Mucosa of rectum (tissue), 2 donors: ENCODE measurements around the gene OR52N5.

Experiments
- H3K27ac ChIP-seq, 2 donors: one replicate each; pipeline ENCODE4 v1.7.0; 2013; ENCODE audit warnings: inconsistent platforms in 2 of 2, low read depth in 2 of 2, low read length in 2 of 2
- H3K27me3 ChIP-seq, 2 donors: one replicate each; pipeline ENCODE4 v1.7.0; 2013; ENCODE audit warnings: low read length in 2 of 2; ENCODE audit not compliant: control insufficient read depth in 2 of 2, insufficient read depth in 2 of 2
- H3K36me3 ChIP-seq, 2 donors: one replicate each; pipeline ENCODE4 v1.7.0; 2013; ENCODE audit warnings: low read length in 2 of 2; ENCODE audit not compliant: control insufficient read depth in 2 of 2, insufficient read depth in 2 of 2
- H3K4me1 ChIP-seq, 2 donors: one replicate each; pipeline ENCODE4 v1.7.0; 2013; ENCODE audit warnings: low read length in 2 of 2, mild to moderate bottlenecking in 1 of 2; ENCODE audit not compliant: control insufficient read depth in 2 of 2, insufficient read depth in 2 of 2
- H3K4me3 ChIP-seq, 2 donors: one replicate each; pipeline ENCODE4 v1.7.0; 2013; ENCODE audit warnings: low read length in 2 of 2
- H3K9ac ChIP-seq, 2 donors: one replicate each; pipeline ENCODE4 v1.7.0; 2013; ENCODE audit warnings: low read length in 2 of 2, low read depth in 1 of 2, mild to moderate bottlenecking in 1 of 2
- H3K9me3 ChIP-seq, 2 donors: one replicate each; pipeline ENCODE4 v1.7.0; 2013; ENCODE audit warnings: low read length in 2 of 2; ENCODE audit not compliant: control insufficient read depth in 2 of 2
- donor health status: healthy.
- donor health status: Normal muscosa, but diverticular disease.

Gene OR52N5

DNA sequence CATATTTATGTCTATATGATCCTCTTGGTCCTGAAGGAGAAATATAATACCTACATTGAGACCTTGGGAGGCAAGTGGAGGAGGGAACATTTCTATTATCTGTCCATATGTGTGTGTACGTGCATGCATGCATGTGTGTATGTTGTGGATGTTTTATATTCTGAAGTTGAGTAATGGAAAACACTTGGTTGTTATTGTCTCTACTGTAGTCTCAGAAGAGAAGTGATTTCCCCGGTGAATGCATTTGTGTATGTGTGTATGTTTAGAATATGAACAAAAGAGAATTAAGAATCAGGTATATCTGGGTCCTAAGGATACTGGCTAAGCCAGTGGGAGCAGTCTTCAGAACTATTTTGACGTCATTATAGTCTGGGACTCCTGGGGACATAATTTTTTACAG is 8.0 kb upstream of the OR52N5 start, which contains the start of gene OR52N1:
Gene OR52N1 (minus strand): TSS at position 101 of the 400 bp plus-strand sequence. CDS start 2,449 bp downstream, outside the sequence.
- Histone ChIP-seq H3K36me3 (no peaks in the 10 kb centered on the region), H3K9ac (no peak within 1 kb of the TSS)

DNA sequence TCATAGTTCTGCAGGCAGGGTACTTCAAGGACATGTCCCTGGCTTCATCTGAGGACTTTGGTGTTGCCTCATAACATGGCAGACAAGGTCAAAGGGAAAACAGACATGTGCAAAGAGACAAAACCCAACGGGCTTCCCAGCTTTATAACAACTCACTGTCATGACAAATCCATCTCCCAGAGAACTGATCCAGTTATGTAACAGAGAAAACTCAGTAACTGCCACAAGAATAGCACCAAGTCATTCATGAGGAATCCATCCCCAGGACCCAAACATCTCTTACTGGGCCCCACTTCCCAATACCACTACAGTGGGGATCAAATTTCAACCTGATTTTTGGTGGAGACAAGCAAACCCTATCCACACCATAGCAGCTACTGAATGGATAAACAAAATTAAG is 16.1 kb downstream of the OR52N5 start:
- H3K27me3 ChIP-seq: no peaks in the 10 kb centered on the region
- H3K9me3 ChIP-seq: no peaks in the 10 kb centered on the region
- H3K36me3 ChIP-seq: no peaks in the 10 kb centered on the region
- H3K9ac ChIP-seq: no peak overlapping the region
- no peak overlapping the region for H3K4me3 ChIP-seq
- no peaks in the 10 kb centered on the region for H3K4me1 ChIP-seq
- no peak overlapping the region for H3K27ac ChIP-seq

More for the DNA sequence above, 8.0 kb upstream of the OR52N5 start, which contains the start of gene OR52N1:
- Histone ChIP-seq H3K4me1 (no peaks in the 10 kb centered on the region), H3K27ac (no peak within 1 kb of the TSS), H3K4me3 (no peak within 1 kb of the TSS), H3K9me3 (no peaks in the 10 kb centered on the region), H3K27me3 (no peaks in the 10 kb centered on the region)

DNA sequence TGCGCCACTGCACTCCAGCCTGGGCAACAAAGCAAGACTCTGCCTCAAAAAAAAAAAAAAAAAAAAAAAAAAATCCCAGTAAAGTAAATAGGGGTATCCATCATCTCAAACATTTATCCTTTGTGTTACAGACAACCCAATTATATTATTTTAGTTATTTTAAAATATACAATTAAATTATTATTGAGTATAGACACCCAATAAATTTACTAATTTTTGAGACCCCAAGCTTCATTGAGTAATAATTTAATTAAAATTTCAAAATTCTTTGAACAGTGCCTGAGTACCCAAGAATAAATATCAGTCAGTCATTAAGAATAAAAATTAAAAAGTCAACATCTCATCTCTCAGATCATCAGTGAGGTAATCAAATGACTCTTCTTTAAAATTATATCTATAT is 29.2 kb downstream of the OR52N5 start, which contains the start of gene OR52N4:
Gene OR52N4 (plus strand): TSS at position 301 of the 400 bp plus-strand sequence. CDS start 498 bp downstream, outside the sequence.
- Histone ChIP-seq H3K9me3 (no peaks in the 10 kb centered on the region), H3K9ac (no peak within 1 kb of the TSS), H3K4me3 (no peak within 1 kb of the TSS), H3K36me3 (no peaks in the 10 kb centered on the region), H3K27me3 (no peaks in the 10 kb centered on the region), H3K27ac (no peak within 1 kb of the TSS), H3K4me1 (no peaks in the 10 kb centered on the region)

DNA sequence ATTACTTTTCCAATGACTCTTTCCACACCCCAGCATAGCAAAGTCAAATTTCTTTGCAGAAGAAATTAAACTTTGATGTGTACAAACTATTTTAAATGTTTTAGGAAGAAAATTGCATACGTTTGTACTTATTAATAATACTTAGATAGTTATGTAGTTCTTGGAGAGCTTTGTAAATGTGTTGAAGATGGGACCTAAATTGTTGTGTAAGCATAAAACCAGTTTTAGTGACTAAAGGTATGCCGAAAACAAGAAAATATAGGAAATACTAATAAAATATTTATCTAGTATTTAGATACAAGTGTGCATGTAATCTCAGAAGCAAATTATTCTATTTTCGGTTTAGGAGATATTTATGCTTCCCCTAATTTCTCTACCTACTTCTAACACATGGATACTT is 33.3 kb downstream of the OR52N5 start:
- H3K9me3 ChIP-seq: no peaks in the 10 kb centered on the region
- no peaks in the 10 kb centered on the region for H3K27me3 ChIP-seq
- no peaks in the 10 kb centered on the region for H3K4me1 ChIP-seq
- H3K4me3 ChIP-seq: no peak overlapping the region
- H3K36me3 ChIP-seq: no peaks in the 10 kb centered on the region
- H3K27ac ChIP-seq: no peak overlapping the region
- H3K9ac ChIP-seq: no peak overlapping the region

DNA sequence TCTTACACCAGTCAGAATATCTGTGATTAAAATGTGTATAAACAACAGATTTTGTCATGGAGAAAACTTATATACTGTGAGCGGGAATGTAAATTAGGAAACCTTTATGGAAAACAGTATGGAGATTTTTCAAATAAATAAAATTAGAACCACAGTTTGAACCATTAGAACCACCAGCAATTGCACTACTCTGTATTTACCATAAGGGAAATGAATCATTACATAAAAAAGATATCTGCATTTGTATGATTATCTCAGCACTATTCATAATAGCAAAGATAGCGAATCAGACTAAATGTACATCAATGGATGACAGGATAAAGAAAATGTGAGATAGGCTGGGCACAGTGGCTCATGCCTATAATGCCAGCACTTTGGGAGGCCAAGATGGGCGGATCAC is 36.5 kb downstream of the OR52N5 start:
- H3K27ac ChIP-seq: no peak overlapping the region
- H3K4me1 ChIP-seq: no peaks in the 10 kb centered on the region
- no peaks in the 10 kb centered on the region for H3K27me3 ChIP-seq
- no peak overlapping the region for H3K9ac ChIP-seq
- H3K9me3 ChIP-seq: no peaks in the 10 kb centered on the region
- no peaks in the 10 kb centered on the region for H3K36me3 ChIP-seq
- no peak overlapping the region for H3K4me3 ChIP-seq

DNA sequence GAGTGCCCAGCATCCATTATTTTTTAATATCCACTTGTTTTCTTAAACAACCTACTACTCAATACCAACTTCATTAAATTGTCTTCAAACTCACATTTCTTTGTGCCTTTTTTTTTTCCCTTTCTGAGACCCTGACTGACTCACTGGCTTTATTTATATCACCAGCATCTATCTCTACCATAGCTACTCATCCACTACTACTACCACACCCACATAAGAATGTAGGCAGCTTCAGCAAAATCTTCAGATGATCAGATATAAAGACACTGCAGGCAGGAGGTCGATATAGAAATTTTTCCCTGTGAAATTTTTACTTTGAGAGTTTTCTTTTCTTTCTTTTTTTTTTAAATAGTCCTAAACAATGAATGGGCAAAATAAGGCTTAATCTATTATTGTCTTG is 44.7 kb downstream of the OR52N5 start:
- no peaks in the 10 kb centered on the region for H3K27me3 ChIP-seq
- no peaks in the 10 kb centered on the region for H3K36me3 ChIP-seq
- no peaks in the 10 kb centered on the region for H3K4me1 ChIP-seq
- H3K9ac ChIP-seq: no peak overlapping the region
- no peak overlapping the region for H3K27ac ChIP-seq
- no peak overlapping the region for H3K4me3 ChIP-seq
- H3K9me3 ChIP-seq: no peaks in the 10 kb centered on the region

DNA sequence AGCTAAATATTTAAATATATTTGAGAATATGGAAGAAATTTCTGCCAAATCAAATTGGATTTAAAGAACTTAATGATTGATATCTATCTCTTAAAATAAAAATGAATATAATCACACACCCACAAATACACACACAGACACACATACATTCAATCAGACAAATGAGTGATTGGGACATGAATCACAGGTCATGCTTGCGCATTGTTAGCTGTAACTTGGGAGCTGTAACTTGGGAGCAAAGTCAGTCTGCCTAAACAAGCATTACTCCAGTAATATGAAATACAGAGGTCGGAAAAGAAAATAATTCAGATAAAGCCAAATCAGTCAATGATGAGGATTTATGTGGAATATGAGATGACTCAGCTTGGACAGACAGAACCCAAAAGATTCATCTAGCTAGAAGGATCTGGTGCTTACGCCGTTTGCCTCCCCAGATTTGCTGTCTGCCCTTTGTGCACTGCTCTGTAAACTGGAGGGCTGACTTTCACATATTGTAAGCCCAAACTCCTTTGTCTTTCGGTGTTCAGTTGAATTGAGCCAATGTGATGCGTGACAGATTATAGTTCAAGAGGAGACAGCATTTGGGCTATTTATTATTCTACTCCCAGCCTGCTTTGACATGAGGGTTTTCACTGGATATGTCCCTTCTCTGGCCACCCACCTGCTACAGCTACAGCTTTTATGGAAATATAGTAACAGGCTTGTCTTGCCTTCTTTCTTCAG is 45.3 kb downstream of the OR52N5 start:
- Histone ChIP-seq H3K9ac (no peak overlapping the region), H3K27me3 (no peaks in the 10 kb centered on the region), H3K27ac (no peak overlapping the region), H3K4me1 (no peaks in the 10 kb centered on the region), H3K4me3 (no peak overlapping the region), H3K9me3 (no peaks in the 10 kb centered on the region), H3K36me3 (no peaks in the 10 kb centered on the region)

DNA sequence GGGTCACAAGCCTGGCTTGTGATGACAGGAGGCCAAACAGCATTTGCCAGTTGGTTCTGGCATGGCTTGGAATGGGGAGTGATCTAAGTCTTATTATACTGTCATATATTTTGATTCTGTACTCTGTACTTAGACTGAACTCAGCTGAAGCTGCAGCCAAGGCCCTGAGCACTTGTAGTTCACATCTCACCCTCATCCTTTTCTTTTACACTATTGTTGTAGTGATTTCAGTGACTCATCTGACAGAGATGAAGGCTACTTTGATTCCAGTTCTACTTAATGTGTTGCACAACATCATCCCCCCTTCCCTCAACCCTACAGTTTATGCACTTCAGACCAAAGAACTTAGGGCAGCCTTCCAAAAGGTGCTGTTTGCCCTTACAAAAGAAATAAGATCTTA is 46.1 kb downstream of the OR52N5 start:
- Histone ChIP-seq H3K27me3 (no peaks in the 10 kb centered on the region), H3K9ac (no peak overlapping the region), H3K36me3 (no peaks in the 10 kb centered on the region), H3K4me1 (no peaks in the 10 kb centered on the region), H3K27ac (no peak overlapping the region), H3K9me3 (no peaks in the 10 kb centered on the region), H3K4me3 (no peak overlapping the region)

DNA sequence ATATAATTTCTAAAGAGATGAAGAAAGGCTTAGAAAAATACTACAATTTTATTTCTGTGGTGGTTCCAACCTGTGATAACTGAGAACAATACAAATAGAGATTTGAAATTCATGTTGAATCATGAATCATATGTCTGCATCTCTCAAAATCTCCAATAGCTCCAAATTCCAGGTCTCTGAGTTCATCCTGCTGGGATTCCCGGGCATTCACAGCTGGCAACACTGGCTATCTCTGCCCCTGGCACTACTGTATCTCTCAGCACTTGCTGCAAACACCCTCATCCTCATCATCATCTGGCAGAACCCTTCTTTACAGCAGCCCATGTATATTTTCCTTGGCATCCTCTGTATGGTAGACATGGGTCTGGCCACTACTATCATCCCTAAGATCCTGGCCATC is 46.8 kb downstream of the OR52N5 start, which contains the start of gene OR56B1:
Gene OR56B1 (plus strand): TSS at position 53 of the 400 bp plus-strand sequence. CDS start 69 bp downstream, at position 122.
- Histone ChIP-seq H3K36me3 (no peaks in the 10 kb centered on the region), H3K9ac (no peak within 1 kb of the TSS), H3K27ac (no peak within 1 kb of the TSS), H3K4me3 (no peak within 1 kb of the TSS), H3K27me3 (no peaks in the 10 kb centered on the region), H3K9me3 (no peaks in the 10 kb centered on the region), H3K4me1 (no peaks in the 10 kb centered on the region)

DNA sequence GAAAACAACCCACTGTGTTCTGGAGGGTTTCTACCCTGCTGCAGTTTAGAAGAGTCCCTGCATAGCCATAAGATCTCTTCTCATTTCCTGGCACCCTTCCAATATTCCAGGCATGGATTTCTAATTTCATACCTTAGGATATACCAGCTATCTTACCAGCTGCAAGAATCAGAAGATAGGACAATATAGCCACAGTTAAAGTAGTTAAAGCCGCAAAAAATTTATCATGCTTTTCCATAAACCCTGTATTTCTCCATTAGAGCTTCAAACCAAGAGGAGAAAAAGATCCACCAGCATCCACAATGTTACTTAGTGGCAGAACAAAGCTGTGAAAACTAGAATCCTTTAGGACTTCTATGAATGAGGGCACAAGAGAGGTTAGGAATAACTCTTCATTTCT is 55.5 kb downstream of the OR52N5 start:
- Histone ChIP-seq H3K27me3 (no peaks in the 10 kb centered on the region), H3K36me3 (no peaks in the 10 kb centered on the region), H3K4me1 (no peaks in the 10 kb centered on the region), H3K27ac (no peak overlapping the region), H3K9ac (no peak overlapping the region), H3K9me3 (no peaks in the 10 kb centered on the region), H3K4me3 (no peak overlapping the region)
